HepG2 (cell line): Measurements from ENCODE around the gene CASP3. TPM values are rescaled to one million over a fixed set of nuclear protein-coding genes. Genes with fewer than 3 reads are reported as not detected.
A peak's percentile ranks its signal among the peaks of the same experiment; 100 is the strongest.

Experiments used
- ADNP ChIP-seq: sonication (generic); formaldehyde crosslinking; IDR thresholded peaks from 2 replicates; pipeline ENCODE4 v1.4.0; 2020; ENCODE audit warnings: missing genetic modification reagents
- CSRNP1 ChIP-seq: sonication (generic); formaldehyde crosslinking; IDR thresholded peaks from 2 replicates; pipeline ENCODE4 v1.8.1; 2023; ENCODE audit warnings: mild to moderate bottlenecking, missing genetic modification reagents
- FOXO1 ChIP-seq: sonication (generic); formaldehyde crosslinking; IDR thresholded peaks from 2 replicates; pipeline ENCODE4 v1.4.0; 2020; ENCODE audit warnings: missing genetic modification reagents
- HOXA5 ChIP-seq: sonication (generic); formaldehyde crosslinking; IDR thresholded peaks from 2 replicates; pipeline ENCODE4 v1.4.0; 2020; ENCODE audit warnings: missing genetic modification reagents
- KIAA2018 ChIP-seq: sonication (generic); formaldehyde crosslinking; IDR thresholded peaks from 2 replicates; pipeline ENCODE4 v1.5.0; 2020; ENCODE audit warnings: mild to moderate bottlenecking, missing genetic modification reagents, borderline replicate concordance
- NFYC ChIP-seq: IDR thresholded peaks from 2 replicates; pipeline ENCODE4 v1.6.1; 2016; ENCODE audit warnings: missing genetic modification reagents, missing compliant biosample characterization
- TBX3 ChIP-seq: fragments of 450-650 bp; IDR thresholded peaks from 2 replicates; pipeline ENCODE4 v1.6.1; 2017; ENCODE audit warnings: antibody characterized with exemption, mild to moderate bottlenecking, inconsistent platforms, borderline replicate concordance
- ZBTB39 ChIP-seq: sonication (generic); formaldehyde crosslinking; IDR thresholded peaks from 2 replicates; pipeline ENCODE4 v1.5.0; 2020; ENCODE audit warnings: missing genetic modification reagents
- ZNF12 ChIP-seq: sonication (generic); formaldehyde crosslinking; IDR thresholded peaks from 2 replicates; pipeline ENCODE4 v1.5.0; 2020; ENCODE audit warnings: missing genetic modification reagents
- ZNF260 ChIP-seq: sonication (generic); formaldehyde crosslinking; IDR thresholded peaks from 2 replicates; pipeline ENCODE4 v1.4.0; 2020; ENCODE audit warnings: missing genetic modification reagents, low read depth, mild to moderate bottlenecking, borderline replicate concordance
- ZNF441 ChIP-seq: sonication (generic); formaldehyde crosslinking; IDR thresholded peaks from 2 replicates; pipeline ENCODE4 v1.7.0; 2021; ENCODE audit warnings: missing genetic modification reagents, borderline replicate concordance
- ZNF607 ChIP-seq: sonication (generic); formaldehyde crosslinking; IDR thresholded peaks from 2 replicates; pipeline ENCODE4 v1.5.1; 2020; ENCODE audit warnings: missing genetic modification reagents, mild to moderate bottlenecking, borderline replicate concordance
- ZNF704 ChIP-seq: sonication (generic); formaldehyde crosslinking; IDR thresholded peaks from 2 replicates; pipeline ENCODE4 v1.8.1; 2023; ENCODE audit warnings: mild to moderate bottlenecking, inconsistent platforms, moderate library complexity, missing genetic modification reagents, borderline replicate concordance
- ZNF766 ChIP-seq: sonication (generic); formaldehyde crosslinking; IDR thresholded peaks from 2 replicates; pipeline ENCODE4 v1.5.0; 2020; ENCODE audit warnings: missing genetic modification reagents, borderline replicate concordance
- ZNF777 ChIP-seq: sonication (generic); formaldehyde crosslinking; IDR thresholded peaks from 2 replicates; pipeline ENCODE4 v1.4.0; 2020; ENCODE audit warnings: missing genetic modification reagents
- polyA plus RNA-seq, 8 experiments: library from polyadenylated mRNA; depleted of rRNA in 3 of 8; stranded (reverse) in 7 of 8; unstranded in 1 of 8; fragments of >200 nt; fragmentation: Illumina TruSeq in 4 of 8; extraction: Trizol in 4 of 8; gene quantifications; 2 replicates each; pipeline versions ENCODE4 v1.2.1 to v1.2.3, GENCODE V29; 2011 to 2016; ENCODE audit warnings: low read depth in 4 of 8, missing spikeins in 1 of 8, mixed read lengths in 1 of 8; ENCODE audit not compliant: insufficient read depth in 1 of 8
- total RNA-seq, 5 experiments: library from RNA; depleted of rRNA; stranded (reverse); fragments of >200 nt; fragmentation: Illumina TruSeq; extraction: Trizol; gene quantifications; 2 replicates each; pipeline ENCODE4 v1.2.3, GENCODE V29; 2016; ENCODE audit warnings: low read depth in 1 of 5

CASP3 gene
- total and polyA plus RNA-seq, 2 of the 13 experiments (the other 11 are each of a cell fraction or from before 2014, with no cell fraction given): 26.0 to 77.8 TPM

GRCh38 chr4:184649026-184649970 is at the start of gene CASP3, which contains the start of gene PRIMPOL (continued):
- TF ChIP-seq ZNF260 (no peak), NFYC (CRISPR knock-in tag) (no peak), KIAA2018 (CRISPR knock-in tag) (no peak), ZNF777 (CRISPR knock-in tag) (0 out of 2 replicates have a peak, but pooled peaks have one; percentile 4), TBX3 (peak; percentile 33; the same call in 1 of the 2 replicates), ZNF766 (CRISPR knock-in tag) (no peak), CSRNP1 (no peak), ZNF704 (no peak), ZNF441 (CRISPR knock-in tag) (peak; percentile 68; the same call in 1 of the 2 replicates), FOXO1 (CRISPR knock-in tag) (peak; percentile 62; the same call in 1 of the 2 replicates), ADNP (CRISPR knock-in tag) (no peak), ZNF12 (CRISPR knock-in tag) (peak; percentile 81; the same call in 1 of the 2 replicates), ZBTB39 (no peak), HOXA5 (peak; percentile 63), ZNF607 (no peak)
